HG03139 (cell line): ENCODE measurements around the gene ERI3.

Experiments used
- ATAC-seq: cut with Tn5 transposase; IDR thresholded peaks from one replicate; pipeline ENCODE4 v1.9.1; 2021; ENCODE audit not compliant: unreplicated experiment

The ERI3 gene

GRCh38 chr1:44239961-44240371, 115.1 kb downstream of the ERI3 start:
- no peak for ATAC-seq

- no peak for ATAC-seq
Measured at GRCh38 chr1:44239331-44239960, 115.6 kb downstream of the ERI3 start.

GRCh38 chr1:44238660-44239059, 116.4 kb downstream of the ERI3 start:
- ATAC-seq = no peak

GRCh38 chr1:44237721-44238457, 117.2 kb downstream of the ERI3 start:
- no peak for ATAC-seq

GRCh38 chr1:44236490-44237272, 118.4 kb downstream of the ERI3 start:
- no peak for ATAC-seq

- no peak for ATAC-seq
Measured at GRCh38 chr1:44235808-44236207, 119.2 kb downstream of the ERI3 start.

GRCh38 chr1:44233593-44233992, 121.5 kb downstream of the ERI3 start:
- no peak for ATAC-seq

GRCh38 chr1:44230796-44231195, 124.3 kb downstream of the ERI3 start:
- ATAC-seq = no peak

- no peak for ATAC-seq
Measured at GRCh38 chr1:44229435-44230167, 125.5 kb downstream of the ERI3 start.

- no peak for ATAC-seq
Measured at GRCh38 chr1:44228218-44228617, 126.8 kb downstream of the ERI3 start.

GRCh38 chr1:44227211-44227610, 127.8 kb downstream of the ERI3 start:
- no peak for ATAC-seq

GRCh38 chr1:44225761-44226160, 129.3 kb downstream of the ERI3 start:
- no peak for ATAC-seq

- no peak for ATAC-seq
Measured at GRCh38 chr1:44223187-44223610, 131.9 kb downstream of the ERI3 start.

GRCh38 chr1:44222397-44223186, 132.5 kb downstream of the ERI3 start:
- no peak for ATAC-seq

GRCh38 chr1:44221769-44222168, 133.3 kb downstream of the ERI3 start:
- ATAC-seq = no peak

GRCh38 chr1:44220755-44221154, 134.3 kb downstream of the ERI3 start:
- no peak for ATAC-seq

GRCh38 chr1:44220001-44220751, 134.9 kb downstream of the ERI3 start:
- ATAC-seq = no peak

GRCh38 chr1:44219301-44219626, 135.8 kb downstream of the ERI3 start:
- no peak for ATAC-seq

- no peak for ATAC-seq
Measured at GRCh38 chr1:44218503-44219300, 136.4 kb downstream of the ERI3 start.
